ENCODE measurements around the gene SEC14L2.

DNA sequence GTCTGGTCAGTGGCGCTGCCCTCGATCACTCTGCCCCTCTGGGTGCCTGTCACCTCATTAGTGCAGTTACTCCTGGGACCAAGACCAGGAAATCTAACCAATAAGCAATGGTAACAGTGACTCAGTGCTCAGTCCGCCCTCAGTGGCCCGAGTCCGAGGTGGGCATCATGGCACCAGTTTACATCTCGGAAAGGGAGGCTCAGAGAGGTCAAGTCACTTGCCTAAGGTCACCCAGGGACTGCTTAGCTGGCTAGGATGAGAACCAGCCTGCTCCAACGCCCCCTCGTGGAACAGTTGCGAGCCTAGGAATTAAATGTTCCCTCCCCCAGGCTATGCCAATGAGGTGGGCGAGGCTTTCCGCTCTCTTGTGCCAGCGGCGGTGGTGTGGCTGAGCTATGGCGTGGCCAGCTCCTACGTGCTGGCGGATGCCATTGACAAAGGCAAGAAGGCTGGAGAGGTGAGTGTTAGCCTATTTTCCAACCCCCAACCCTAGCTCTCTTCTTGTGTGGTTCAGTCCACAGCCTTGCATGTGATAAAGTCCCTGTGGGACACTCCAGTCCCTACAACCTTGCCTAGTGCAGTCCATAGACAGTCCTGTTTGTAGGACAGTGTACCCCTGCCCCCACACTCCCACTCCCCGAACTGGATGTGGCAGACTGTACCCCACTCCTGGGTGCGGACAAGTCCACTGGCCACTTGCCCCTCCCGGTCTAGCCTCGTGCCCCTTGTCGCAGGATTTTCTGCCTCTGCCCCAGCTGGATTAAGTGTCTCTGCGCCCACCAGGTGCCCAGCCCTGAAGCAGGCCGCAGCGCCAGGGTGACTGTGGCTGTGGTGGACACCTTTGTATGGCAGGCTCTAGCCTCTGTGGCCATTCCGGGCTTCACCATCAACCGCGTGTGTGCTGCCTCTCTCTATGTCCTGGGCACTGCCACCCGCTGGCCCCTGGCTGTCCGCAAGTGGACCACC is 29.9 kb downstream of the SEC14L2 start:
- TF ChIP-seq POLR2AphosphoS5 (IDR thresholded peaks at IDR 0.05; ENCODE audit: borderline replicate concordance, low read depth, low read length) (no peak), EZH2 (IDR thresholded peaks at IDR 0.05) (no peak), FOXP2 (optimal IDR thresholded peaks at IDR 0.05; ENCODE audit: control extremely low read depth, extremely low read length, insufficient read depth) (no peak)

Measured in SK-N-MC (cell line).